Activated CD8-positive, alpha-beta memory T cell treated with anti-CD3 and anti-CD28 coated beads, Interleukin-2, amount 10 ng/mL, durations not matched to agents 7 days and 5 days (primary cell): ENCODE data around the gene SPINK14. TPM values are rescaled to one million over a fixed set of nuclear protein-coding genes. Genes with fewer than 3 reads are reported as not detected.

Source experiments
- ATAC-seq: fragments of 150-1000 bp; cut with Tn5 transposase; one replicate; pipeline ENCODE4 v1.10.0; 2021; ENCODE audit warnings: moderate library complexity
- CTCF ChIA-PET: fragments of 350-600 bp; sonication (Branson Sonifier 250); formaldehyde crosslinking; loops from one replicate; lab custom pipeline; 2021; ENCODE audit warnings: antibody characterized with exemption; lab: Charles Lee
- DNase-seq: peaks from one replicate; pipeline ENCODE4 v3.0.0-alpha.2; 2020
- H3K27ac Mint-ChIP-seq: one replicate; pipeline ENCODE4 v1.8.0; 2021; ENCODE audit warnings: mild to moderate bottlenecking, mixed read lengths
- H3K27me3 Mint-ChIP-seq: one replicate; pipeline ENCODE4 v1.8.0; 2021; ENCODE audit warnings: mixed read lengths
- H3K36me3 Mint-ChIP-seq: one replicate; pipeline ENCODE4 v1.8.0; 2021; ENCODE audit warnings: mild to moderate bottlenecking, mixed read lengths
- H3K4me1 Mint-ChIP-seq: one replicate; pipeline ENCODE4 v1.8.0; 2021; ENCODE audit warnings: mixed read lengths
- H3K4me3 Mint-ChIP-seq: one replicate; pipeline ENCODE4 v1.8.0; 2021; ENCODE audit warnings: mild to moderate bottlenecking, moderate library complexity, mixed read lengths
- H3K9me3 Mint-ChIP-seq: one replicate; pipeline ENCODE4 v1.8.0; 2022; ENCODE audit warnings: low read depth, mixed read lengths
- total RNA-seq, 2 experiments: library from RNA; stranded (reverse); gene quantifications; one replicate each; pipeline ENCODE4 v1.2.3, GENCODE V29; 2021

SPINK14 gene
- total RNA-seq, 2 experiments from 2014 or later, result not detected

GRCh38 chr5:148206620-148207019, 38.3 kb downstream of the SPINK14 start:
- Mint-ChIP-seq H3K36me3 (no peaks in the 10 kb centered on the region), H3K4me3 (no peak overlapping the region), H3K27me3 (peaks cover 7% of the 10 kb centered on the region), H3K4me1 (no peaks in the 10 kb centered on the region), H3K9me3 (no peaks in the 10 kb centered on the region), H3K27ac (no peak overlapping the region)
- DNase-seq, result no peak
- ATAC-seq, result no peak
- CTCF ChIA-PET, result no interaction called here

- DNase-seq (no peak), ATAC-seq (no peak)
- Mint-ChIP-seq H3K9me3 (no peaks in the 10 kb centered on the region), H3K4me3 (no peak overlapping the region), H3K4me1 (no peaks in the 10 kb centered on the region), H3K36me3 (no peaks in the 10 kb centered on the region), H3K27me3 (peaks cover 9% of the 10 kb centered on the region), H3K27ac (no peak overlapping the region)
- CTCF ChIA-PET, result no interaction called here
Observed at GRCh38 chr5:148208226-148208625, 39.9 kb downstream of the SPINK14 start.

GRCh38 chr5:148209151-148209770, 40.9 kb downstream of the SPINK14 start:
- DNase-seq (no peak), ATAC-seq (no peak)
- no peaks in the 10 kb centered on the region for H3K36me3 Mint-ChIP-seq
- no peaks in the 10 kb centered on the region for H3K9me3 Mint-ChIP-seq
- CTCF ChIA-PET, result no interaction called here
- H3K27me3 Mint-ChIP-seq, result peaks cover 6% of the 10 kb centered on the region
- H3K4me1 Mint-ChIP-seq, result no peaks in the 10 kb centered on the region
- H3K27ac Mint-ChIP-seq, result no peak overlapping the region
- H3K4me3 Mint-ChIP-seq, result no peak overlapping the region

- H3K4me1 Mint-ChIP-seq, result no peaks in the 10 kb centered on the region
- no peak overlapping the region for H3K4me3 Mint-ChIP-seq
- no peak for DNase-seq
- no peak for ATAC-seq
- no peak overlapping the region for H3K27ac Mint-ChIP-seq
- peaks cover 2% of the 10 kb centered on the region for H3K27me3 Mint-ChIP-seq
- CTCF ChIA-PET, result no interaction called here
- no peaks in the 10 kb centered on the region for H3K36me3 Mint-ChIP-seq
- H3K9me3 Mint-ChIP-seq, result peaks cover 3% of the 10 kb centered on the region
Observed at GRCh38 chr5:148214665-148215185, 46.4 kb downstream of the SPINK14 start.

- peaks cover 3% of the 10 kb centered on the region for H3K9me3 Mint-ChIP-seq
- H3K4me1 Mint-ChIP-seq, result no peaks in the 10 kb centered on the region
- peaks cover 12% of the 10 kb centered on the region for H3K27me3 Mint-ChIP-seq
- DNase-seq, result no peak
- H3K27ac Mint-ChIP-seq, result no peak overlapping the region
- CTCF ChIA-PET, result no interaction called here
- no peaks in the 10 kb centered on the region for H3K36me3 Mint-ChIP-seq
- H3K4me3 Mint-ChIP-seq, result no peak overlapping the region
- ATAC-seq, result no peak
Observed at GRCh38 chr5:148221508-148221907, 53.2 kb downstream of the SPINK14 start.

GRCh38 chr5:148224117-148224742, 55.9 kb downstream of the SPINK14 start:
- CTCF ChIA-PET, result no interaction called here
- DNase-seq (no peak), ATAC-seq (no peak)
- Mint-ChIP-seq H3K36me3 (no peaks in the 10 kb centered on the region), H3K4me3 (no peak overlapping the region), H3K4me1 (no peaks in the 10 kb centered on the region), H3K9me3 (no peaks in the 10 kb centered on the region), H3K27ac (no peak overlapping the region), H3K27me3 (peaks cover 12% of the 10 kb centered on the region)

Other genes starting within 250 kb of the SPINK14 start
- not detected for gene SPINK5, start 104.6 kb upstream of the SPINK14 start, total RNA-seq
- not detected for gene SPINK6, start 34.5 kb downstream of the SPINK14 start, total RNA-seq
- not detected for gene MARCOL, start 70.0 kb downstream of the SPINK14 start, total RNA-seq
- not detected for gene SPINK13, start 100.2 kb downstream of the SPINK14 start, total RNA-seq
- not detected for gene SPINK7, start 143.9 kb downstream of the SPINK14 start, total RNA-seq
- not detected for gene SPINK9, start 167.0 kb downstream of the SPINK14 start, total RNA-seq
- gene FBXO38, start 215.4 kb downstream of the SPINK14 start, total RNA-seq, result 10 to 100 TPM; 52.2 to 52.3 TPM